GM12878 (cell line): Measurements from ENCODE around the gene PRR13. TPM values are rescaled to one million over a fixed set of nuclear protein-coding genes. Genes with fewer than 3 reads are reported as not detected.
A peak's percentile ranks its signal among the peaks of the same experiment; 100 is the strongest.

ENCODE experiments used
- BCL11A ChIP-seq: IDR thresholded peaks from 2 replicates; pipeline ENCODE4 v1.6.1; 2011; ENCODE audit warnings: low read depth, low read length
- BHLHE40 ChIP-seq, 2 experiments: fragments of 450-650 bp in 1 of 2; IDR thresholded peaks; 2 replicates each; pipeline ENCODE4 v1.6.1; 2011 to 2017; ENCODE audit warnings: low read depth in 2 of 2, borderline replicate concordance in 1 of 2, improper control_type of control experiment in 1 of 2, low read length in 1 of 2, mild to moderate bottlenecking in 1 of 2
- BMI1 ChIP-seq: fragments of 450-650 bp; IDR thresholded peaks from 2 replicates; pipeline ENCODE4 v1.6.1; 2016; ENCODE audit warnings: mild to moderate bottlenecking, moderate library complexity, borderline replicate concordance
- BRCA1 ChIP-seq: IDR thresholded peaks from 2 replicates; pipeline ENCODE4 v1.6.1; 2011; ENCODE audit warnings: low read depth, low read length, improper control_type of control experiment
- CBFB ChIP-seq: IDR thresholded peaks from 2 replicates; pipeline ENCODE4 v1.6.1; 2016; ENCODE audit warnings: antibody characterized with exemption, low read depth
- ESRRA ChIP-seq: IDR thresholded peaks from 2 replicates; pipeline ENCODE4 v1.6.1; 2012; ENCODE audit warnings: mild to moderate bottlenecking, low read length, improper control_type of control experiment
- HCFC1 ChIP-seq: fragments of 150-350 bp; IDR thresholded peaks from 2 replicates; pipeline ENCODE4 v1.6.1; 2014; ENCODE audit warnings: low read length
- HDAC6 ChIP-seq: fragments of 200-600 bp; sonication (generic); IDR thresholded peaks from one replicate; pipeline ENCODE4 v1.8.0; 2017; ENCODE audit warnings: antibody characterized with exemption; ENCODE audit not compliant: unreplicated experiment
- KDM1A ChIP-seq: fragments of 200-600 bp; sonication (generic); IDR thresholded peaks from 2 replicates; pipeline ENCODE4 v1.6.1; 2016; ENCODE audit warnings: borderline replicate concordance
- KLF5 ChIP-seq: fragments of 450-650 bp; IDR thresholded peaks from 2 replicates; pipeline ENCODE4 v1.6.1; 2014; ENCODE audit warnings: mild to moderate bottlenecking; ENCODE audit not compliant: partially characterized antibody
- MTA2 ChIP-seq: fragments of 450-650 bp; IDR thresholded peaks from 2 replicates; pipeline ENCODE4 v1.6.1; 2016; ENCODE audit warnings: low read depth, mild to moderate bottlenecking, moderate library complexity
- MXI1 ChIP-seq: fragments of 150-350 bp; IDR thresholded peaks from 2 replicates; pipeline ENCODE4 v1.6.1; 2011; ENCODE audit warnings: low read depth, mild to moderate bottlenecking, inconsistent platforms, low read length, improper control_type of control experiment
- MYB ChIP-seq: fragments of 150-350 bp; IDR thresholded peaks from 2 replicates; pipeline ENCODE4 v1.6.1; 2014; ENCODE audit warnings: mild to moderate bottlenecking, low read depth, low read length, borderline replicate concordance
- NFXL1 ChIP-seq: fragments of 450-650 bp; IDR thresholded peaks from 2 replicates; pipeline ENCODE4 v1.6.1; 2017; ENCODE audit warnings: antibody characterized with exemption, mild to moderate bottlenecking, borderline replicate concordance
- PAX5 ChIP-seq: IDR thresholded peaks from 2 replicates; pipeline ENCODE4 v1.6.1; 2011; ENCODE audit warnings: low read depth, low read length, borderline replicate concordance
- PAX8 ChIP-seq: fragments of 450-650 bp; IDR thresholded peaks from 2 replicates; pipeline ENCODE4 v1.6.1; 2017; ENCODE audit warnings: mild to moderate bottlenecking, moderate library complexity
- POLR2AphosphoS2 ChIP-seq: IDR thresholded peaks from 2 replicates; pipeline ENCODE4 v1.6.1; 2011; ENCODE audit warnings: low read depth, mild to moderate bottlenecking, low read length, improper control_type of control experiment, moderate library complexity
- POU2F2 ChIP-seq: IDR thresholded peaks from 3 replicates; pipeline ENCODE4 v1.6.1; 2011; ENCODE audit warnings: low read depth, mild to moderate bottlenecking, low read length, borderline replicate concordance
- RBBP5 ChIP-seq: fragments of 200-600 bp; sonication (generic); conservative IDR thresholded peaks from 2 replicates; pipeline ENCODE4 v1.6.1; 2016
- RUNX3 ChIP-seq: IDR thresholded peaks from 2 replicates; pipeline ENCODE4 v1.6.1; 2012; ENCODE audit warnings: low read length, inconsistent platforms
- SPI1 ChIP-seq: IDR thresholded peaks from 2 replicates; pipeline ENCODE4 v1.6.1; 2011; ENCODE audit warnings: low read depth, mild to moderate bottlenecking, low read length, moderate library complexity, borderline replicate concordance; ENCODE audit not compliant: insufficient read depth
- SRF ChIP-seq, 2 experiments: IDR thresholded peaks; 2 replicates each; pipeline ENCODE4 v1.6.1; 2011; ENCODE audit warnings: low read depth in 2 of 2, low read length in 2 of 2, mild to moderate bottlenecking in 1 of 2, moderate library complexity in 1 of 2
- SUPT20H ChIP-seq: IDR thresholded peaks from 2 replicates; pipeline ENCODE4 v1.6.1; 2011; ENCODE audit warnings: low read depth, mild to moderate bottlenecking, low read length, moderate library complexity, borderline replicate concordance; ENCODE audit not compliant: control insufficient read depth
- WRNIP1 ChIP-seq: IDR thresholded peaks from 2 replicates; pipeline ENCODE4 v1.6.1; 2011; ENCODE audit warnings: low read depth, low read length, improper control_type of control experiment, borderline replicate concordance
- YY1 ChIP-seq: IDR thresholded peaks from 2 replicates; pipeline ENCODE4 v1.6.1; 2011; ENCODE audit warnings: low read depth, mild to moderate bottlenecking, low read length
- ZNF274 ChIP-seq: IDR thresholded peaks from one replicate; pipeline ENCODE4 v1.8.0; 2011; ENCODE audit not compliant: insufficient read length, insufficient read depth
- polyA plus RNA-seq, 11 experiments: library from polyadenylated mRNA; depleted of rRNA in 4 of 11; unstranded in 6 of 11; stranded (reverse) in 5 of 11; fragments of >200 nt; fragmentation: Nextera tagmentation in 4 of 11; fragmentation: Illumina TruSeq in 1 of 11; extraction: Ambion mirVana in 4 of 11; extraction: Trizol in 1 of 11; gene quantifications; 1 replicate in 1 of 11; 2 replicates in 10 of 11; pipeline versions ENCODE4 v1.2.1 to v1.2.3, GENCODE V29; 2011 to 2016; ENCODE audit warnings: inconsistent platforms in 2 of 11, missing spikeins in 2 of 11, low read depth in 1 of 11
- total RNA-seq, 4 experiments: library from RNA; depleted of rRNA in 3 of 4; stranded (reverse); fragments of >200 nt in 3 of 4; fragmentation: Illumina TruSeq in 1 of 4; extraction: Trizol in 1 of 4; gene quantifications; 2 replicates each; pipeline versions ENCODE4 v1.2.1 to v1.2.3, GENCODE V29; 2013 to 2021
- TF ChIP-seq, protein P1 (sequence below): fragments of 450-650 bp; formaldehyde crosslinking; IDR thresholded peaks from 2 replicates; pipeline ENCODE4 v1.5.0; 2022; ENCODE audit warnings: mild to moderate bottlenecking, missing genetic modification characterization
- TF ChIP-seq, protein P2 (sequence below): fragments of 450-650 bp; IDR thresholded peaks from 2 replicates; pipeline ENCODE4 v1.6.1; 2017; ENCODE audit warnings: mild to moderate bottlenecking, low read depth, inconsistent platforms; ENCODE audit not compliant: poor library complexity, severe bottlenecking

PRR13 gene
- total and polyA plus RNA-seq, 10 of the 15 experiments (the other 5 are each of a cell fraction or from before 2014, with no cell fraction given), result 94.2 to 462 (median 276) TPM

DNA sequence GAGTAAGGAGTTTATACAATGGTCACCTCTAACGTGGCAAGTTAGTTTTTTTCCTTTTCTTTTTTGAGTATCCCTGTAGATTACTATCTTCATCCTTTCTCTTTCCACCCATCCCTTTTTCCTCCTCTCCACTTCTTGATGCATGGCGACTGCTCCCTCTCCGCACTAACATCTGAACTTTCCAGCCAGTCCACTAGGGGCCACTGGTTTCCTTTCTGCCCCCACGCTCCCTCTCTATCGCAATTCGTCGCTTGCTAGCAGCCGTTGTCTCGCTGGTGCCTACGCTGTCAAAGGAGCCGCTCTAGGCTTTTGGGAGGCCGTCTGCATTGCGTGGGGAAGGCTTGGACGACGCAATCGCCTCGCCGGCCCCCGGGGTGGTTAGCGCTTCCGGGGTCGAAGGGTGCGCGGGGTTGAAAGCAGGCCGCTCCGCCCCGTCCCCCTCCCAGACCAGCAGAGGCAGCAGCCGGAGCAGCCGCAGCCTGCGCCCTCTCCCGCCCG, 10.2 kb downstream of the PRR13 start, which contains the start of gene PCBP2 (continued):
- no peak for TF ChIP-seq MYB
- 0 out of 2 replicates have a peak, but pooled peaks have one; percentile 25 for TF ChIP-seq ESRRA
- TF ChIP-seq RBBP5, result no peak
- TF ChIP-seq POU2F2, result peak; percentile 73; the same call in 1 of the 3 replicates
- TF ChIP-seq, protein P1, sequence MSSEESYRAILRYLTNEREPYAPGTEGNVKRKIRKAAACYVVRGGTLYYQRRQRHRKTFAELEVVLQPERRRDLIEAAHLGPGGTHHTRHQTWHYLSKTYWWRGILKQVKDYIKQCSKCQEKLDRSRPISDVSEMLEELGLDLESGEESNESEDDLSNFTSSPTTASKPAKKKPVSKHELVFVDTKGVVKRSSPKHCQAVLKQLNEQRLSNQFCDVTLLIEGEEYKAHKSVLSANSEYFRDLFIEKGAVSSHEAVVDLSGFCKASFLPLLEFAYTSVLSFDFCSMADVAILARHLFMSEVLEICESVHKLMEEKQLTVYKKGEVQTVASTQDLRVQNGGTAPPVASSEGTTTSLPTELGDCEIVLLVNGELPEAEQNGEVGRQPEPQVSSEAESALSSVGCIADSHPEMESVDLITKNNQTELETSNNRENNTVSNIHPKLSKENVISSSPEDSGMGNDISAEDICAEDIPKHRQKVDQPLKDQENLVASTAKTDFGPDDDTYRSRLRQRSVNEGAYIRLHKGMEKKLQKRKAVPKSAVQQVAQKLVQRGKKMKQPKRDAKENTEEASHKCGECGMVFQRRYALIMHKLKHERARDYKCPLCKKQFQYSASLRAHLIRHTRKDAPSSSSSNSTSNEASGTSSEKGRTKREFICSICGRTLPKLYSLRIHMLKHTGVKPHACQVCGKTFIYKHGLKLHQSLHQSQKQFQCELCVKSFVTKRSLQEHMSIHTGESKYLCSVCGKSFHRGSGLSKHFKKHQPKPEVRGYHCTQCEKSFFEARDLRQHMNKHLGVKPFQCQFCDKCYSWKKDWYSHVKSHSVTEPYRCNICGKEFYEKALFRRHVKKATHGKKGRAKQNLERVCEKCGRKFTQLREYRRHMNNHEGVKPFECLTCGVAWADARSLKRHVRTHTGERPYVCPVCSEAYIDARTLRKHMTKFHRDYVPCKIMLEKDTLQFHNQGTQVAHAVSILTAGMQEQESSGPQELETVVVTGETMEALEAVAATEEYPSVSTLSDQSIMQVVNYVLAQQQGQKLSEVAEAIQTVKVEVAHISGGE, result peak; percentile 38; the same call in 1 of the 2 replicates
- TF ChIP-seq, protein P2, sequence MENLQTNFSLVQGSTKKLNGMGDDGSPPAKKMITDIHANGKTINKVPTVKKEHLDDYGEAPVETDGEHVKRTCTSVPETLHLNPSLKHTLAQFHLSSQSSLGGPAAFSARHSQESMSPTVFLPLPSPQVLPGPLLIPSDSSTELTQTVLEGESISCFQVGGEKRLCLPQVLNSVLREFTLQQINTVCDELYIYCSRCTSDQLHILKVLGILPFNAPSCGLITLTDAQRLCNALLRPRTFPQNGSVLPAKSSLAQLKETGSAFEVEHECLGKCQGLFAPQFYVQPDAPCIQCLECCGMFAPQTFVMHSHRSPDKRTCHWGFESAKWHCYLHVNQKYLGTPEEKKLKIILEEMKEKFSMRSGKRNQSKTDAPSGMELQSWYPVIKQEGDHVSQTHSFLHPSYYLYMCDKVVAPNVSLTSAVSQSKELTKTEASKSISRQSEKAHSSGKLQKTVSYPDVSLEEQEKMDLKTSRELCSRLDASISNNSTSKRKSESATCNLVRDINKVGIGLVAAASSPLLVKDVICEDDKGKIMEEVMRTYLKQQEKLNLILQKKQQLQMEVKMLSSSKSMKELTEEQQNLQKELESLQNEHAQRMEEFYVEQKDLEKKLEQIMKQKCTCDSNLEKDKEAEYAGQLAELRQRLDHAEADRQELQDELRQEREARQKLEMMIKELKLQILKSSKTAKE, result no peak
- peak; percentile 73; the same call in 1 of the 2 replicates for TF ChIP-seq POLR2AphosphoS2
- no peak for TF ChIP-seq BCL11A
- no peak for TF ChIP-seq BMI1
- no peak for TF ChIP-seq HDAC6
- TF ChIP-seq RUNX3, result peak; percentile 33
- TF ChIP-seq BRCA1, result no peak
- TF ChIP-seq SUPT20H, result no peak
- no peak for TF ChIP-seq NFXL1
- peak; percentile 86 for TF ChIP-seq YY1
- TF ChIP-seq ZNF274, result no peak
- no peak for TF ChIP-seq KLF5
- TF ChIP-seq SRF (IDR thresholded peaks at IDR 0.05; ENCODE audit: low read depth in 2 of 2, low read length in 2 of 2), result 0 out of 4 replicates have a peak, but pooled peaks of 1 of the 2 experiments have one; percentile 51
- peak; percentile 47 to 55; a peak in 2 of 4 replicates for TF ChIP-seq BHLHE40 (IDR thresholded peaks at IDR 0.05; ENCODE audit: borderline replicate concordance in 1 of 2, low read depth in 2 of 2, low read length in 1 of 2)
- 0 out of 2 replicates have a peak, but pooled peaks have one; percentile 29 for TF ChIP-seq PAX8
- TF ChIP-seq CBFB, result 0 out of 2 replicates have a peak, but pooled peaks have one; percentile 32
- TF ChIP-seq MXI1, result peak; percentile 68; the same call in 1 of the 2 replicates
- peak; percentile 87 for TF ChIP-seq HCFC1
- no peak for TF ChIP-seq KDM1A
- peak; percentile 92 for TF ChIP-seq MTA2
- TF ChIP-seq SPI1, result no peak
- TF ChIP-seq PAX5, result peak; percentile 41; the same call in 1 of the 2 replicates
- peak; percentile 76; the same call in 1 of the 2 replicates for TF ChIP-seq WRNIP1
